ENCODE measurements around the gene REPIN1.

The REPIN1 gene

GRCh38 chr7:150337179-150337578 lies 31.4 kb upstream of the REPIN1 start:
- DNase-seq (ENCODE audit: low read depth, low spot score): no peak

- DNase-seq (ENCODE audit: low read depth, low spot score): no peak
These were observed 31.0 kb upstream of the REPIN1 start for GRCh38 chr7:150337659-150338081.

GRCh38 chr7:150338166-150338829 lies 30.3 kb upstream of the REPIN1 start:
- no peak for DNase-seq (ENCODE audit: low read depth, low spot score)

- no peak for DNase-seq (ENCODE audit: low read depth, low spot score)
These were observed 29.2 kb upstream of the REPIN1 start for GRCh38 chr7:150339409-150339809.

- no peak for DNase-seq (ENCODE audit: low read depth, low spot score)
These were observed 28.4 kb upstream of the REPIN1 start for GRCh38 chr7:150340024-150340749.

- DNase-seq (ENCODE audit: low read depth, low spot score): no peak
These were observed 27.8 kb upstream of the REPIN1 start for GRCh38 chr7:150340875-150341262.

GRCh38 chr7:150341263-150342120 lies 27.1 kb upstream of the REPIN1 start, which contains the start of gene RARRES2:
RARRES2 (minus strand) TSS chr7:150341629; CDS start chr7:150340609, 1,020 bp downstream.
- no peak for DNase-seq (ENCODE audit: low read depth, low spot score)

- no peak for DNase-seq (ENCODE audit: low read depth, low spot score)
These were observed 26.6 kb upstream of the REPIN1 start for GRCh38 chr7:150342121-150342408.

GRCh38 chr7:150343225-150343624 lies 25.4 kb upstream of the REPIN1 start:
- no peak for DNase-seq (ENCODE audit: low read depth, low spot score)

- DNase-seq (ENCODE audit: low read depth, low spot score): no peak
These were observed 24.3 kb upstream of the REPIN1 start for GRCh38 chr7:150344299-150344698.

GRCh38 chr7:150345012-150345411 lies 23.6 kb upstream of the REPIN1 start:
- DNase-seq (ENCODE audit: low read depth, low spot score): no peak

- DNase-seq (ENCODE audit: low read depth, low spot score): no peak
These were observed 21.7 kb upstream of the REPIN1 start for GRCh38 chr7:150346922-150347321.

GRCh38 chr7:150351587-150352194 lies 16.9 kb upstream of the REPIN1 start:
- DNase-seq (ENCODE audit: low read depth, low spot score): no peak

GRCh38 chr7:150355666-150356059 lies 13.0 kb upstream of the REPIN1 start:
- no peak for DNase-seq (ENCODE audit: low read depth, low spot score)

GRCh38 chr7:150356265-150356897 lies 12.2 kb upstream of the REPIN1 start:
- no peak for DNase-seq (ENCODE audit: low read depth, low spot score)

- DNase-seq (ENCODE audit: low read depth, low spot score): no peak
These were observed 11.4 kb upstream of the REPIN1 start for GRCh38 chr7:150357270-150357669.

- DNase-seq (ENCODE audit: low read depth, low spot score): no peak
These were observed 10.7 kb upstream of the REPIN1 start for GRCh38 chr7:150357771-150358427.

- DNase-seq (ENCODE audit: low read depth, low spot score): no peak
These were observed 10.2 kb upstream of the REPIN1 start for GRCh38 chr7:150358433-150358832.

- DNase-seq (ENCODE audit: low read depth, low spot score): no peak
These were observed 9.5 kb upstream of the REPIN1 start for GRCh38 chr7:150358988-150359621.

GRCh38 chr7:150359622-150360362 lies 8.8 kb upstream of the REPIN1 start:
- DNase-seq (ENCODE audit: low read depth, low spot score): no peak
